HG03139 (cell line): ENCODE measurements around the gene LAMB2.

Experiments
- ATAC-seq: cut with Tn5 transposase; IDR thresholded peaks from one replicate; pipeline ENCODE4 v1.9.1; 2021; ENCODE audit not compliant: unreplicated experiment

The LAMB2 gene

GRCh38 chr3:49132437-49133225 is at the start of gene LAMB2:
TSS of gene LAMB2 (minus strand) at chr3:49133050. CDS start at chr3:49132867, 183 bp downstream.
- no peak for ATAC-seq

GRCh38 chr3:49181351-49181750 is 48.5 kb upstream of the LAMB2 start:
- ATAC-seq: no peak

- ATAC-seq: no peak
These were observed 47.3 kb upstream of the LAMB2 start for GRCh38 chr3:49180116-49180515.

- no peak for ATAC-seq
These were observed 44.2 kb upstream of the LAMB2 start for GRCh38 chr3:49177073-49177472.

- ATAC-seq: no peak
These were observed 42.7 kb upstream of the LAMB2 start for GRCh38 chr3:49175530-49175929.

GRCh38 chr3:49174397-49174985 is 41.6 kb upstream of the LAMB2 start:
- no peak for ATAC-seq

GRCh38 chr3:49173792-49174170 is 40.9 kb upstream of the LAMB2 start:
- no peak for ATAC-seq

- ATAC-seq: no peak
These were observed 40.4 kb upstream of the LAMB2 start for GRCh38 chr3:49173116-49173791.

- ATAC-seq: no peak
These were observed 39.7 kb upstream of the LAMB2 start for GRCh38 chr3:49172551-49173041.

GRCh38 chr3:49171775-49172500 is 39.1 kb upstream of the LAMB2 start:
- ATAC-seq: no peak

- ATAC-seq: no peak
These were observed 38.4 kb upstream of the LAMB2 start, which contains the start of gene KLHDC8B for GRCh38 chr3:49171119-49171774. TSS of gene KLHDC8B (plus strand) at chr3:49171598. CDS start at chr3:49172770, 1,172 bp downstream.

- ATAC-seq: no peak
These were observed 37.9 kb upstream of the LAMB2 start for GRCh38 chr3:49170744-49171118.

GRCh38 chr3:49166752-49167556 is 34.1 kb upstream of the LAMB2 start:
- no peak for ATAC-seq

- ATAC-seq: peak; percentile 64
These were observed 33.2 kb upstream of the LAMB2 start, which contains the start of gene CCDC71 for GRCh38 chr3:49165771-49166751. TSS of gene CCDC71 (minus strand) at chr3:49166331. CDS start at chr3:49164208, 2,123 bp downstream.

- no peak for ATAC-seq
These were observed 32.3 kb upstream of the LAMB2 start for GRCh38 chr3:49164983-49165720.

GRCh38 chr3:49163609-49164008 is 30.8 kb upstream of the LAMB2 start:
- no peak for ATAC-seq

- ATAC-seq: no peak
These were observed 30.0 kb upstream of the LAMB2 start for GRCh38 chr3:49162751-49163419.
